ENCODE measurements around the gene TAGLN.

DNA sequence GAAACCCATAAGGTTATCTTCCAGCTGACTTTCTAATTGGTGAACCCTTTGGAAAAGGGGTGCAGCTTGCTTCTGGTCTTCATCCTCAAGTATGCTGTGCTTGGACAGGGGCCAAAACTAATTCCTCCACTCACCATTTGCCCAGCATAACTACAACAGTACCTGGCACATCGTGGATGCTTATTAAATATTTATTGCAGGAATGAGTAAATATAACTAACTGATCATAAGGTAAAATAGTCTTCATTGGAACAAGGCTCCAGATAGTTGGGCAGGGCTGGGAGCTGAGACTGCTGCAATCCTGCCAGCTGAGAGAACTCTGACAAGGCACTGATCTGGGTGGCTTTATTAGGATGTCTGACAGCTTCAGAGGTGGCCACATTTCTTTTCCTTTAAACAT is 23.0 kb upstream of the TAGLN start:
- no peak for TF ChIP-seq POLR2A (IDR thresholded peaks at IDR 0.05)
- TF ChIP-seq CTCF (IDR thresholded peaks at IDR 0.05), result no peak

Data from uterus (tissue), 2 donors.